A549 (cell line): Measurements from ENCODE around the gene CTNNA1. TPM values are rescaled to one million over a fixed set of nuclear protein-coding genes. Genes with fewer than 3 reads are reported as not detected.

Source experiments
- ATAC-seq, 2 experiments: fragments of 200-7000 bp in 1 of 2; fragments of >200 bp in 1 of 2; cut with Nextera tagmentation in 1 of 2; cut with Tn5 transposase in 1 of 2; 3 replicates each; pipeline versions ENCODE4 v1.8.0 to v1.9.1; 2018 to 2020; ENCODE audit warnings: mild to moderate bottlenecking in 1 of 2, moderate library complexity in 1 of 2
- CTCF ChIA-PET: fragments of 300-600 bp; sonication (Branson Sonifier 250); formaldehyde crosslinking; extraction: SDS; loops from one replicate; lab custom pipeline; 2021; ENCODE audit warnings: antibody characterized with exemption, inconsistent platforms; lab: Yijun Ruan, JAX
- POLR2A ChIA-PET: fragments of 350-600 bp; formaldehyde crosslinking; extraction: SDS; loops from one replicate; lab custom pipeline; 2021; ENCODE audit warnings: antibody characterized with exemption, inconsistent platforms; lab: Yijun Ruan, JAX
- DNase-seq, 2 experiments: peaks; one replicate each; pipeline versions ENCODE4 v3.0.0 to v3.0.0-alpha.2; 2011 to 2016; ENCODE audit warnings: low read depth in 1 of 2, low spot score in 1 of 2
- FAIRE-seq: peaks from 2 replicates; lab custom pipeline; 2011; peaks lifted over from hg19 to GRCh38; lab: Jason Lieb, UNC
- H3K27ac ChIP-seq, 2 experiments: fragments of >200 bp; sonication (Bioruptor Twin); formaldehyde crosslinking; 3 replicates each; pipeline ENCODE4 v1.5.1; 2016 to 2017
- H3K4me1 ChIP-seq: fragments of >200 bp; sonication (Bioruptor Twin); formaldehyde crosslinking; 3 replicates; pipeline ENCODE4 v1.6.1; 2016
- H3K4me2 ChIP-seq: fragments of >200 bp; sonication (Bioruptor Twin); formaldehyde crosslinking; 3 replicates; pipeline ENCODE4 v1.6.1; 2016
- H3K4me3 ChIP-seq: fragments of >200 bp; sonication (Bioruptor Twin); formaldehyde crosslinking; 3 replicates; pipeline ENCODE4 v1.5.1; 2016
- H3K9me3 ChIP-seq: fragments of >200 bp; sonication (Bioruptor Twin); formaldehyde crosslinking; 3 replicates; pipeline ENCODE4 v1.6.1; 2016
- CBX2 ChIP-seq: fragments of 200-600 bp; sonication (generic); IDR thresholded peaks from 2 replicates; pipeline ENCODE4 v1.6.1; 2016; ENCODE audit warnings: low read depth, mild to moderate bottlenecking, borderline replicate concordance
- CBX8 ChIP-seq: fragments of 200-600 bp; sonication (generic); IDR thresholded peaks from 2 replicates; pipeline ENCODE4 v1.6.1; 2016
- CHD2 ChIP-seq: fragments of 150-350 bp; IDR thresholded peaks from 2 replicates; pipeline ENCODE4 v1.6.1; 2014; ENCODE audit warnings: low read length; ENCODE audit not compliant: partially characterized antibody
- CHD4 ChIP-seq: fragments of 200-600 bp; sonication (generic); IDR thresholded peaks from 2 replicates; pipeline ENCODE4 v1.6.1; 2016; ENCODE audit warnings: antibody characterized with exemption, mild to moderate bottlenecking, borderline replicate concordance
- E2F6 ChIP-seq: IDR thresholded peaks from 2 replicates; pipeline ENCODE4 v1.6.1; 2012; ENCODE audit warnings: low read depth, borderline replicate concordance
- EP300 ChIP-seq, 2 experiments: fragments of >200 bp; sonication (Bioruptor Twin); formaldehyde crosslinking; IDR thresholded peaks; 2 replicates in 1 of 2; 3 replicates in 1 of 2; pipeline ENCODE4 v1.6.1; 2016 to 2017
- ESRRA ChIP-seq: fragments of 150-350 bp; IDR thresholded peaks from 2 replicates; pipeline ENCODE4 v1.6.1; 2014; ENCODE audit warnings: mild to moderate bottlenecking, low read length, borderline replicate concordance
- FOSB ChIP-seq: fragments of 250-450 bp; sonication (Bioruptor Pico); IDR thresholded peaks from 2 replicates; pipeline ENCODE4 v1.5.0; 2020; ENCODE audit warnings: mild to moderate bottlenecking, moderate library complexity
- HDAC2 ChIP-seq: fragments of 200-600 bp; sonication (generic); IDR thresholded peaks from 2 replicates; pipeline ENCODE4 v1.6.1; 2016
- NPAS2 ChIP-seq: fragments of 250-450 bp; sonication (Bioruptor Pico); IDR thresholded peaks from 2 replicates; pipeline ENCODE4 v1.8.0; 2022; ENCODE audit warnings: mild to moderate bottlenecking, moderate library complexity, borderline replicate concordance
- PHF8 ChIP-seq: fragments of 200-600 bp; sonication (generic); IDR thresholded peaks from 2 replicates; pipeline ENCODE4 v1.6.1; 2016; ENCODE audit warnings: low read depth, mild to moderate bottlenecking, antibody characterized with exemption, moderate library complexity, borderline replicate concordance
- POLR2A ChIP-seq: IDR thresholded peaks from 2 replicates; pipeline ENCODE4 v1.6.1; 2012; ENCODE audit warnings: mild to moderate bottlenecking, low read length
- POLR2AphosphoS2 ChIP-seq: conservative IDR thresholded peaks from 2 replicates; pipeline ENCODE4 v1.6.1; 2012; ENCODE audit warnings: low read length, improper control_type of control experiment, inconsistent platforms
- SREBF2 ChIP-seq: fragments of 450-650 bp; IDR thresholded peaks from 2 replicates; pipeline ENCODE4 v1.6.1; 2014; ENCODE audit warnings: mild to moderate bottlenecking, moderate library complexity
- TFCP2L1 ChIP-seq: fragments of 250-450 bp; sonication (Bioruptor Pico); IDR thresholded peaks from 2 replicates; pipeline ENCODE4 v1.5.0; 2021; ENCODE audit warnings: mild to moderate bottlenecking
- TP53 ChIP-seq: fragments of 250-450 bp; sonication (Bioruptor Pico); IDR thresholded peaks from 2 replicates; pipeline ENCODE4 v1.5.0; 2021; ENCODE audit warnings: mild to moderate bottlenecking, moderate library complexity
- WGBS: methylation state at CpG from one replicate; pipeline ENCODE4 v1.1.6; 2017; ENCODE audit errors: missing lambda C conversion rate; 5-methylcytosine and 5-hydroxymethylcytosine counted together
- polyA plus RNA-seq, 4 experiments: library from polyadenylated mRNA; depleted of rRNA in 3 of 4; stranded (reverse); fragments of >200 nt; fragmentation: RNase III in 1 of 4; extraction: RNeasy Plus Mini Kit Qiagen cat#74134 plus additional on column Dnase treatment in 1 of 4; gene quantifications; 2 replicates in 3 of 4; 3 replicates in 1 of 4; pipeline ENCODE4 v1.2.3, GENCODE V29; 2011 to 2017
- TF ChIP-seq, protein P1 (sequence below): fragments of 250-450 bp; sonication (Bioruptor Pico); IDR thresholded peaks from 2 replicates; pipeline ENCODE4 v1.5.0; 2021; ENCODE audit warnings: mild to moderate bottlenecking, moderate library complexity, borderline replicate concordance
- TF ChIP-seq, protein P2 (sequence below): fragments of 450-650 bp; IDR thresholded peaks from 2 replicates; pipeline ENCODE4 v1.6.1; 2014; ENCODE audit warnings: antibody characterized with exemption
- TF ChIP-seq, protein P3 (sequence below): fragments of >200 bp; sonication (Bioruptor Twin); formaldehyde crosslinking; IDR thresholded peaks from 2 replicates; pipeline ENCODE4 v1.6.1; 2016
- TF ChIP-seq, protein P4 (sequence below): fragments of 250-450 bp; sonication (Bioruptor Pico); IDR thresholded peaks from 2 replicates; pipeline ENCODE4 v1.5.0; 2020; ENCODE audit warnings: low read depth, mild to moderate bottlenecking, moderate library complexity
- TF ChIP-seq, protein P5 (sequence below): fragments of >200 bp; sonication (Bioruptor Twin); formaldehyde crosslinking; IDR thresholded peaks from 3 replicates; pipeline ENCODE4 v1.6.1; 2016

The CTNNA1 gene
- polyA plus RNA-seq, 2 of the 4 experiments (the other 2 are of a cell fraction) = 154 to 184 TPM

- H3K27ac ChIP-seq = peak overlapping the region in 1 of 2 experiments; percentile 38; a peak in 2 of 6 replicates
- TF ChIP-seq EP300 (IDR thresholded peaks at IDR 0.05) = no peak
- no peak for TF ChIP-seq E2F6
- TF ChIP-seq CBX2 = no peak
- no peak for TF ChIP-seq TP53 (CRISPR knock-in tag)
- no peak for TF ChIP-seq NPAS2 (CRISPR knock-in tag)
- TF ChIP-seq POLR2AphosphoS2 = no peak
- no peak for TF ChIP-seq FOSB (CRISPR knock-in tag)
- no peak for TF ChIP-seq PHF8
- TF ChIP-seq, protein P1, sequence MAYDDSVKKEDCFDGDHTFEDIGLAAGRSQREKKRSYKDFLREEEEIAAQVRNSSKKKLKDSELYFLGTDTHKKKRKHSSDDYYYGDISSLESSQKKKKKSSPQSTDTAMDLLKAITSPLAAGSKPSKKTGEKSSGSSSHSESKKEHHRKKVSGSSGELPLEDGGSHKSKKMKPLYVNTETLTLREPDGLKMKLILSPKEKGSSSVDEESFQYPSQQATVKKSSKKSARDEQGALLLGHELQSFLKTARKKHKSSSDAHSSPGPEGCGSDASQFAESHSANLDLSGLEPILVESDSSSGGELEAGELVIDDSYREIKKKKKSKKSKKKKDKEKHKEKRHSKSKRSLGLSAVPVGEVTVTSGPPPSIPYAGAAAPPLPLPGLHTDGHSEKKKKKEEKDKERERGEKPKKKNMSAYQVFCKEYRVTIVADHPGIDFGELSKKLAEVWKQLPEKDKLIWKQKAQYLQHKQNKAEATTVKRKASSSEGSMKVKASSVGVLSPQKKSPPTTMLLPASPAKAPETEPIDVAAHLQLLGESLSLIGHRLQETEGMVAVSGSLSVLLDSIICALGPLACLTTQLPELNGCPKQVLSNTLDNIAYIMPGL (CRISPR knock-in tag) = no peak
- TF ChIP-seq SREBF2 = no peak
- TF ChIP-seq, all 56 proteins: peak for 0
- peaks cover 36% of the 10 kb centered on the region for H3K4me1 ChIP-seq
- CTCF ChIA-PET = interaction anchor here (1.1 to 1.4 kb wide), 2 partner anchors 9 to 45 kb away, joined by 3 read pairs; no protein-coding TSS in a partner anchor
- H3K4me3 ChIP-seq = no peak overlapping the region
- FAIRE-seq (no peak), ATAC-seq (peak; percentile 58 to 78; a peak in 4 of 6 replicates), DNase-seq (no peak)
- 29% methylated on average over 5 of the region's 5 CpGs for WGBS
- peak overlapping the region; percentile 47 for H3K4me2 ChIP-seq
- no peaks in the 10 kb centered on the region for H3K9me3 ChIP-seq
- POLR2A ChIA-PET = no interaction called here
Measured at GRCh38 chr5:138869763-138870500, 116.7 kb downstream of the CTNNA1 start.

DNA sequence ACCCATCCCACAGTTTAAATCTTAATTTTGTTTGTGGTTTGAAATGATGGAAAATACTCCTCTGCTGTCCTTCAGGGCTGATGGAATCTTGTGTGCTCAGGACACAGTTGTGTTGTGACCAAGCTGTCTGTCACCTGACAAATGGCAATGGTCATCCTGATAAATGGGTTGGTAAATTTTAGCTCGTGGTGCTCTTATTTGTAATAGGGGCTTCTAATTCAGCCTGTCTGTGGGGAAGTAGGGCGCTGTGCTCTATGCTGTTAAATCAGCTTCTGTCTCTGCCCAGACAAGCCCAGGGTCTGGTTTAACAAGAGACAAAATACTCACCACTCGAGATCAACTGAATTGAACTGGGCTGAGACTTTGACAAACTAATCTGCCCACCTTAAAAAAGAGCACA lies 117.4 kb downstream of the CTNNA1 start:
- DNase-seq = no peak
- ChIA-PET POLR2A (no interaction called here), CTCF (interaction anchor here (1.4 kb wide), 1 partner anchor 46 kb away, joined by 3 read pairs; no protein-coding TSS in a partner anchor)
- H3K4me1 ChIP-seq = peaks cover 36% of the 10 kb centered on the region
- no peak overlapping the region for H3K4me3 ChIP-seq
- peak in 1 of 2 experiments; percentile 48; a peak in 3 of 6 replicates for ATAC-seq
- FAIRE-seq = no peak
- WGBS = 58% methylated on average over 3 of the region's 3 CpGs
- no peaks in the 10 kb centered on the region for H3K9me3 ChIP-seq
- TF ChIP-seq, protein P2, sequence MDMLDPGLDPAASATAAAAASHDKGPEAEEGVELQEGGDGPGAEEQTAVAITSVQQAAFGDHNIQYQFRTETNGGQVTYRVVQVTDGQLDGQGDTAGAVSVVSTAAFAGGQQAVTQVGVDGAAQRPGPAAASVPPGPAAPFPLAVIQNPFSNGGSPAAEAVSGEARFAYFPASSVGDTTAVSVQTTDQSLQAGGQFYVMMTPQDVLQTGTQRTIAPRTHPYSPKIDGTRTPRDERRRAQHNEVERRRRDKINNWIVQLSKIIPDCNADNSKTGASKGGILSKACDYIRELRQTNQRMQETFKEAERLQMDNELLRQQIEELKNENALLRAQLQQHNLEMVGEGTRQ = no peak
- TF ChIP-seq TFCP2L1 (CRISPR knock-in tag) = no peak
- TF ChIP-seq, protein P3, sequence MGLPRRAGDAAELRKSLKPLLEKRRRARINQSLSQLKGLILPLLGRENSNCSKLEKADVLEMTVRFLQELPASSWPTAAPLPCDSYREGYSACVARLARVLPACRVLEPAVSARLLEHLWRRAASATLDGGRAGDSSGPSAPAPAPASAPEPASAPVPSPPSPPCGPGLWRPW = no peak
- TF ChIP-seq ESRRA = no peak
- TF ChIP-seq, protein P1 (CRISPR knock-in tag) = no peak
- no peak for TF ChIP-seq FOSB (CRISPR knock-in tag)
- TF ChIP-seq CHD2 = no peak
- TF ChIP-seq POLR2A = no peak
- TF ChIP-seq CBX8 = no peak
- TF ChIP-seq, protein P4, sequence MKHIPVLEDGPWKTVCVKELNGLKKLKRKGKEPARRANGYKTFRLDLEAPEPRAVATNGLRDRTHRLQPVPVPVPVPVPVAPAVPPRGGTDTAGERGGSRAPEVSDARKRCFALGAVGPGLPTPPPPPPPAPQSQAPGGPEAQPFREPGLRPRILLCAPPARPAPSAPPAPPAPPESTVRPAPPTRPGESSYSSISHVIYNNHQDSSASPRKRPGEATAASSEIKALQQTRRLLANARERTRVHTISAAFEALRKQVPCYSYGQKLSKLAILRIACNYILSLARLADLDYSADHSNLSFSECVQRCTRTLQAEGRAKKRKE (CRISPR knock-in tag) = no peak
- no peak for TF ChIP-seq CHD4
- TF ChIP-seq HDAC2 = no peak
- TF ChIP-seq, protein P5, sequence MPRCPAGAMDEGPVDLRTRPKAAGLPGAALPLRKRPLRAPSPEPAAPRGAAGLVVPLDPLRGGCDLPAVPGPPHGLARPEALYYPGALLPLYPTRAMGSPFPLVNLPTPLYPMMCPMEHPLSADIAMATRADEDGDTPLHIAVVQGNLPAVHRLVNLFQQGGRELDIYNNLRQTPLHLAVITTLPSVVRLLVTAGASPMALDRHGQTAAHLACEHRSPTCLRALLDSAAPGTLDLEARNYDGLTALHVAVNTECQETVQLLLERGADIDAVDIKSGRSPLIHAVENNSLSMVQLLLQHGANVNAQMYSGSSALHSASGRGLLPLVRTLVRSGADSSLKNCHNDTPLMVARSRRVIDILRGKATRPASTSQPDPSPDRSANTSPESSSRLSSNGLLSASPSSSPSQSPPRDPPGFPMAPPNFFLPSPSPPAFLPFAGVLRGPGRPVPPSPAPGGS = no peak
- peak overlapping the region; percentile 47 for H3K4me2 ChIP-seq
- H3K27ac ChIP-seq = peak overlapping the region in 1 of 2 experiments; percentile 38; a peak in 2 of 6 replicates
